Smooth muscle cell (in vitro differentiated cells): ENCODE data around the gene CES4A. TPM values are rescaled to one million over a fixed set of nuclear protein-coding genes. Genes with fewer than 3 reads are reported as not detected.
"Not testable (repeated sequence)": the region's sequence is repeated elsewhere in the genome, so short reads cannot be mapped to it uniquely, and the experiment has no call there.

Experiments
- DNase-seq: peaks from one replicate; lab custom pipeline; 2025; ENCODE audit not compliant: unreplicated experiment; lab: John Stamatoyannopoulos, UW
- H2AFZ ChIP-seq: fragments of 200-600 bp; sonication (generic); 2 replicates; pipeline ENCODE4 v1.6.0; 2016; ENCODE audit warnings: antibody characterized with exemption, low read depth, mild to moderate bottlenecking
- H3F3A ChIP-seq: fragments of 200-600 bp; sonication (generic); 2 replicates; pipeline ENCODE4 v1.6.0; 2017; ENCODE audit warnings: antibody characterized with exemption, low read depth
- H3K27ac ChIP-seq: fragments of 200-600 bp; sonication (generic); 2 replicates; pipeline ENCODE4 v1.5.1; 2016; ENCODE audit warnings: low read depth, mild to moderate bottlenecking
- H3K27me3 ChIP-seq: fragments of 200-600 bp; sonication (generic); 2 replicates; pipeline ENCODE4 v1.6.1; 2016; ENCODE audit warnings: low read depth, mild to moderate bottlenecking
- H3K36me3 ChIP-seq: fragments of 200-600 bp; sonication (generic); 2 replicates; pipeline ENCODE4 v1.5.1; 2016; ENCODE audit warnings: low read depth
- H3K4me1 ChIP-seq: fragments of 200-600 bp; sonication (generic); 2 replicates; pipeline ENCODE4 v1.5.1; 2016; ENCODE audit warnings: low read depth
- H3K4me2 ChIP-seq: fragments of 200-600 bp; sonication (generic); 2 replicates; pipeline ENCODE4 v1.6.0; 2016; ENCODE audit warnings: mild to moderate bottlenecking
- H3K4me3 ChIP-seq: fragments of 200-600 bp; sonication (generic); 2 replicates; pipeline ENCODE4 v1.5.1; 2016; ENCODE audit warnings: mild to moderate bottlenecking
- H3K79me2 ChIP-seq: fragments of 200-600 bp; sonication (generic); 2 replicates; pipeline ENCODE4 v1.6.0; 2016; ENCODE audit warnings: low read depth, mild to moderate bottlenecking
- H3K9ac ChIP-seq: fragments of 200-600 bp; sonication (generic); 2 replicates; pipeline ENCODE4 v1.6.0; 2016; ENCODE audit warnings: low read depth
- H3K9me3 ChIP-seq: fragments of 200-600 bp; sonication (generic); replicated peaks from 2 replicates; pipeline ENCODE4 v1.5.1; 2016; ENCODE audit warnings: low read depth
- H4K20me1 ChIP-seq: fragments of 200-600 bp; sonication (generic); 2 replicates; pipeline ENCODE4 v1.6.0; 2016; ENCODE audit warnings: low read depth
- CTCF ChIP-seq: fragments of 200-600 bp; sonication (generic); IDR thresholded peaks from 2 replicates; pipeline ENCODE4 v1.5.1; 2017; ENCODE audit warnings: borderline replicate concordance, mild to moderate bottlenecking, antibody characterized with exemption; ENCODE audit not compliant: insufficient read depth, poor library complexity, severe bottlenecking
- WGBS: methylation state at CpG from one replicate; pipeline ENCODE4 v1.1.7; 2016; ENCODE audit warnings: low lambda C conversion rate; 5-methylcytosine and 5-hydroxymethylcytosine counted together
- polyA plus RNA-seq: library from polyadenylated mRNA; unstranded; fragments of >200 nt; fragmentation: Nextera tagmentation; extraction: Ambion mirVana; gene quantifications from 2 replicates; pipeline ENCODE4 v1.2.1, GENCODE V29; 2016
- total RNA-seq: library from RNA; depleted of rRNA; stranded (reverse); fragments of >200 nt; gene quantifications from 2 replicates; pipeline ENCODE4 v1.2.3, GENCODE V29; 2014

CES4A gene
- total and polyA plus RNA-seq, 2 experiments from 2014 or later, result 0.63 to 0.93 TPM

DNA sequence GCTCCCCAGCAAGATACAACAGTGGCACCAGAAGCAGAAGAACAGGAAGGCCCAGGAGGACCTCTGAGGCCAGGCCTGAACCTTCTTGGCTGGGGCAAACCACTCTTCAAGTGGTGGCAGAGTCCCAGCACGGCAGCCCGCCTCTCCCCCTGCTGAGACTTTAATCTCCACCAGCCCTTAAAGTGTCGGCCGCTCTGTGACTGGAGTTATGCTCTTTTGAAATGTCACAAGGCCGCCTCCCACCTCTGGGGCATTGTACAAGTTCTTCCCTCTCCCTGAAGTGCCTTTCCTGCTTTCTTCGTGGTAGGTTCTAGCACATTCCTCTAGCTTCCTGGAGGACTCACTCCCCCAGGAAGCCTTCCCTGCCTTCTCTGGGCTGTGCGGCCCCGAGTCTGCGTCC lies 15.4 kb upstream of the CES4A start:
- Histone ChIP-seq H3K27ac (no peak overlapping the region), H4K20me1 (no peaks in the 10 kb centered on the region), H3K36me3 (no peaks in the 10 kb centered on the region), H3K79me2 (no peaks in the 10 kb centered on the region), H3K27me3 (no peaks in the 10 kb centered on the region), H2AFZ (no peak overlapping the region), H3K4me1 (no peaks in the 10 kb centered on the region), H3K9ac (no peak overlapping the region), H3F3A (no peaks in the 10 kb centered on the region), H3K4me3 (no peak overlapping the region), H3K4me2 (no peak overlapping the region), H3K9me3 (no peaks in the 10 kb centered on the region)
- WGBS, result 54% methylated on average over 9 of the region's 9 CpGs
- DNase-seq, result no peak
- no peak for TF ChIP-seq CTCF

- Histone ChIP-seq H3K4me2 (no peak overlapping the region), H3F3A (no peaks in the 10 kb centered on the region), H3K27ac (no peak overlapping the region), H2AFZ (no peak overlapping the region), H3K79me2 (no peaks in the 10 kb centered on the region), H3K9ac (no peak overlapping the region), H3K4me1 (no peaks in the 10 kb centered on the region), H3K4me3 (no peak overlapping the region), H3K36me3 (no peaks in the 10 kb centered on the region), H3K9me3 (no peaks in the 10 kb centered on the region), H3K27me3 (no peaks in the 10 kb centered on the region), H4K20me1 (no peaks in the 10 kb centered on the region)
- 93% methylated on average over 6 of the region's 6 CpGs for WGBS
- no peak for TF ChIP-seq CTCF
- no peak for DNase-seq
Measured at GRCh38 chr16:66973716-66974115, 14.7 kb upstream of the CES4A start.

- not testable (repeated sequence) for H3K4me2 ChIP-seq, H2AFZ ChIP-seq, H3K27me3 ChIP-seq, DNase-seq, H3K4me3 ChIP-seq, H4K20me1 ChIP-seq, H3K79me2 ChIP-seq, H3K9ac ChIP-seq, H3K9me3 ChIP-seq, H3K4me1 ChIP-seq, H3K36me3 ChIP-seq, H3F3A ChIP-seq, H3K27ac ChIP-seq
- 92% methylated on average over 18 of the region's 32 CpGs for WGBS
Measured at GRCh38 chr16:66974156-66974931, 14.0 kb upstream of the CES4A start.

GRCh38 chr16:66974932-66975246 lies 13.5 kb upstream of the CES4A start:
- H2AFZ ChIP-seq, H3F3A ChIP-seq, DNase-seq, H3K79me2 ChIP-seq, H3K9me3 ChIP-seq, H3K27ac ChIP-seq, H3K4me2 ChIP-seq, H3K4me1 ChIP-seq, H3K4me3 ChIP-seq, H4K20me1 ChIP-seq, H3K36me3 ChIP-seq, H3K27me3 ChIP-seq, H3K9ac ChIP-seq: not testable (repeated sequence)
- WGBS, result 66% methylated on average over 11 of the region's 11 CpGs
